ENCODE results near the gene RNF169. TPM values are rescaled to one million over a fixed set of nuclear protein-coding genes. Genes with fewer than 3 reads are reported as not detected.
A peak's percentile ranks its signal among the peaks of the same experiment; 100 is the strongest.

RNF169 gene
- total and polyA plus RNA-seq, 2 donors (not counting 1 experiment from before 2014, with no cell fraction given): 6.7 to 28.4 TPM

DNA sequence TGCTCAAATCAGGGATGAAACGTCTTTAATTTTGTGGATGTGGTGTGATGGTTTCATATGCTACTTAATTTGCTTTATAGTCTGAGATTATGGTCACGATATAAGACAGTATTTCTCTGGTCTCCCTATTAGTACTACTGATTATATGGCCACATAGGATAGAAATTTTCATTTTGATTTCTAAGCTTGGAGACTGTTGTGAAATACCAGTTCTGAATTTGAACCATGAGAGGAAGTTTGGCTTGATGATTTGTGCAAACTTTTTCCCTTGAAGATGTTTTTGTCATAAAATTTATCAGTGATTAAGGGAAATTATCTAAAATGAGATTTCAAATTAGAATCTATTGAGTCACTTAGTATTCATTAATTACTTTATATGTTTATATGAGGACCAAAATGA lies 2.7 kb downstream of the RNF169 start:
- Histone ChIP-seq H3K4me3 (ENCODE audit: control extremely low read depth in 1 of 5, extremely low read depth in 1 of 5, insufficient read depth in 1 of 5, low read depth in 2 of 5, low read length in 4 of 5) (no peak overlapping the region), H4K20me1 (ENCODE audit: control insufficient read depth, insufficient read depth, low read length, poor library complexity, severe bottlenecking) (peaks cover 16% of the 10 kb centered on the region), H3K79me2 (ENCODE audit: control insufficient read depth, insufficient read depth, low read length) (peaks cover 93% of the 10 kb centered on the region), H3K4me2 (replicated peaks; ENCODE audit: low read depth, low read length, poor library complexity, severe bottlenecking) (no peak overlapping the region), H3K27me3 (replicated peaks in 1 of 4; ENCODE audit: control extremely low read depth in 1 of 4, control insufficient read depth in 3 of 4, insufficient read depth in 4 of 4, low read length in 3 of 4) (no peaks in the 10 kb centered on the region), H3K36me3 (replicated peaks in 1 of 2; ENCODE audit: control extremely low read depth in 1 of 2, control insufficient read depth in 1 of 2, extremely low read depth in 1 of 2, insufficient read depth in 2 of 2, low read length in 1 of 2) (no peaks in the 10 kb centered on the region), H3K4me1 (ENCODE audit: control insufficient read depth in 2 of 2, insufficient read depth in 2 of 2, low read length in 2 of 2) (peaks cover 19 to 30% of the 10 kb centered on the region in 2 donors), H3K9ac (ENCODE audit: low read length) (no peak overlapping the region), H3K9me3 (ENCODE audit: control extremely low read depth in 1 of 3, control insufficient read depth in 2 of 3, insufficient read depth in 1 of 3, low read length in 2 of 3) (no peaks in the 10 kb centered on the region), H3K27ac (ENCODE audit: low read length in 2 of 2) (no peak overlapping the region), H2AFZ (ENCODE audit: insufficient read depth, low read depth, low read length, poor library complexity, severe bottlenecking) (no peak overlapping the region)
- ChIA-PET POLR2A (no interaction called here), CTCF (no interaction called here)
- Mint-ChIP-seq H3K9me3 (ENCODE audit: insufficient read depth) (no peaks in the 10 kb centered on the region), H3K4me3 (peak overlapping the region; percentile 24), H3K27me3 (no peaks in the 10 kb centered on the region), H3K27ac (no peak overlapping the region), H3K4me1 (peaks cover 56% of the 10 kb centered on the region)
- TF ChIP-seq, protein P1, sequence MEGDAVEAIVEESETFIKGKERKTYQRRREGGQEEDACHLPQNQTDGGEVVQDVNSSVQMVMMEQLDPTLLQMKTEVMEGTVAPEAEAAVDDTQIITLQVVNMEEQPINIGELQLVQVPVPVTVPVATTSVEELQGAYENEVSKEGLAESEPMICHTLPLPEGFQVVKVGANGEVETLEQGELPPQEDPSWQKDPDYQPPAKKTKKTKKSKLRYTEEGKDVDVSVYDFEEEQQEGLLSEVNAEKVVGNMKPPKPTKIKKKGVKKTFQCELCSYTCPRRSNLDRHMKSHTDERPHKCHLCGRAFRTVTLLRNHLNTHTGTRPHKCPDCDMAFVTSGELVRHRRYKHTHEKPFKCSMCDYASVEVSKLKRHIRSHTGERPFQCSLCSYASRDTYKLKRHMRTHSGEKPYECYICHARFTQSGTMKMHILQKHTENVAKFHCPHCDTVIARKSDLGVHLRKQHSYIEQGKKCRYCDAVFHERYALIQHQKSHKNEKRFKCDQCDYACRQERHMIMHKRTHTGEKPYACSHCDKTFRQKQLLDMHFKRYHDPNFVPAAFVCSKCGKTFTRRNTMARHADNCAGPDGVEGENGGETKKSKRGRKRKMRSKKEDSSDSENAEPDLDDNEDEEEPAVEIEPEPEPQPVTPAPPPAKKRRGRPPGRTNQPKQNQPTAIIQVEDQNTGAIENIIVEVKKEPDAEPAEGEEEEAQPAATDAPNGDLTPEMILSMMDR (IDR thresholded peaks at IDR 0.05): no peak
- TF ChIP-seq EZH2 (IDR thresholded peaks at IDR 0.05; ENCODE audit: borderline replicate concordance, insufficient read depth, low read depth, low read length, poor library complexity, severe bottlenecking): no peak
- ATAC-seq (ENCODE audit: low read depth) (no peak), DNase-seq (no peak)
- intact Hi-C loops (cut with micrococcal nuclease): no loop called here
- no CpG with 5 or more reads among the region's 2 CpGs for WGBS (ENCODE audit: insufficient coverage)

GRCh38 chr11:74754507-74755252 lies 6.0 kb downstream of the RNF169 start:
- intact Hi-C loops (cut with micrococcal nuclease): no loop called here
- ATAC-seq (ENCODE audit: low read depth): no peak
- H3K79me2 ChIP-seq (ENCODE audit: control insufficient read depth, insufficient read depth, low read length): peaks cover 71% of the 10 kb centered on the region
- no peak overlapping the region for H3K27ac ChIP-seq (ENCODE audit: low read length in 2 of 2)
- H3K4me3 Mint-ChIP-seq: no peak overlapping the region
- peaks cover 2% of the 10 kb centered on the region for H3K9me3 Mint-ChIP-seq (ENCODE audit: insufficient read depth)
- ChIA-PET CTCF (interaction anchor here (0.8 kb wide), 1 partner anchor 14 kb away, joined by 3 read pairs; no protein-coding TSS in a partner anchor), POLR2A (no interaction called here)
- 88% methylated on average over 8 of the region's 15 CpGs for WGBS (ENCODE audit: insufficient coverage)
- H3K27me3 ChIP-seq (replicated peaks in 1 of 4; ENCODE audit: control extremely low read depth in 1 of 4, control insufficient read depth in 3 of 4, insufficient read depth in 4 of 4, low read length in 3 of 4): no peaks in the 10 kb centered on the region
- no peak overlapping the region for H3K4me3 ChIP-seq (ENCODE audit: control extremely low read depth in 1 of 5, extremely low read depth in 1 of 5, insufficient read depth in 1 of 5, low read depth in 2 of 5, low read length in 4 of 5)
- TF ChIP-seq, protein P1 (IDR thresholded peaks at IDR 0.05): no peak
- peaks cover 21% of the 10 kb centered on the region for H4K20me1 ChIP-seq (ENCODE audit: control insufficient read depth, insufficient read depth, low read length, poor library complexity, severe bottlenecking)
- H3K9ac ChIP-seq (ENCODE audit: low read length): no peak overlapping the region
- H3K27ac Mint-ChIP-seq: no peak overlapping the region
- H3K9me3 ChIP-seq (ENCODE audit: control extremely low read depth in 1 of 3, control insufficient read depth in 2 of 3, insufficient read depth in 1 of 3, low read length in 2 of 3): peaks cover 0 to 4% (median 0%) of the 10 kb centered on the region in 3 donors
- no peak overlapping the region for H3K4me2 ChIP-seq (replicated peaks; ENCODE audit: low read depth, low read length, poor library complexity, severe bottlenecking)
- DNase-seq: no peak
- H3K36me3 ChIP-seq (replicated peaks in 1 of 2; ENCODE audit: control extremely low read depth in 1 of 2, control insufficient read depth in 1 of 2, extremely low read depth in 1 of 2, insufficient read depth in 2 of 2, low read length in 1 of 2): no peaks in the 10 kb centered on the region
- H2AFZ ChIP-seq (ENCODE audit: insufficient read depth, low read depth, low read length, poor library complexity, severe bottlenecking): no peak overlapping the region
- H3K4me1 ChIP-seq (ENCODE audit: control insufficient read depth in 2 of 2, insufficient read depth in 2 of 2, low read length in 2 of 2): peaks cover 7 to 14% of the 10 kb centered on the region in 2 donors
- peaks cover 42% of the 10 kb centered on the region for H3K4me1 Mint-ChIP-seq
- no peaks in the 10 kb centered on the region for H3K27me3 Mint-ChIP-seq
